ENCODE data around the gene CYP20A1.
"Not testable (repeated sequence)": the region's sequence is repeated elsewhere in the genome, so short reads cannot be mapped to it uniquely, and the experiment has no call there.

The CYP20A1 gene

DNA sequence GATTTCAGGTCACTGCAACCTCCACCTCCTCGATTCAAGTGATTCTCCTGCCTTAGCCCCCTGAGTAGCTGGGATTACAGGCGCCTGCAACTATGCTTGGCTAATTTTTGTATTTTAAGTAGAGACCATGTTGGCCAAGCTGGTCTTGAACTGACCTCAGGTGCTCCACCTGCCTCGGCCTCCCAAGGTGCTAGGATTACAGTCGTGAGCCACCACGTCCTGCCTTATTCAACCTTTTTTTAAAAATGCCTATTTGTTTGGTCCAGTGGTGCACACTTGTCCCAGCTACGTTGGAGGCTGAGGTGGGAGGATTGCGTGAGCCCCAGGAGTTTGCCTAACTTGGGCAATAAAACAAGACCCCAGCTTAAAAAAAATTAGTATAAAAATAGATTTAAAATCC, 43.3 kb downstream of the CYP20A1 start:
- no peak for DNase-seq (ENCODE audit: low spot score)

DNA sequence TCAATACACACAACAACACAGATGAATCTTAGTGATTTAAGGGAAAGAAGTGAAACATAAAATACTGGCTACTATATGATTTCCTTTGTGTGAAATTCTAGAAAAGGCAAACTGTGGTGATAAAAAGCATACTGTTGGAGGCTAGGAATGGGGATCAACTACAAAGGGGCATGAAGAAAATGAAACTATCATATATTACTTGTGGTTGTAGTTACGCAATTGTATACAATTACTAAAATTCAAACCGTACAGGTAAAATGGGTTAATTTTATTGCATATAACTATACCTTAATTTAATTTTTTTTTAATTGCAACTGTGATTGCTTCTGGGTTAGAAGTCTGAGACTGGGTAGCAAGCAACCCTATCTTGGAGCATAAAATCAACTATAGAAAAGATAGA, 47.7 kb downstream of the CYP20A1 start:
- DNase-seq (ENCODE audit: low spot score) = no peak

DNA sequence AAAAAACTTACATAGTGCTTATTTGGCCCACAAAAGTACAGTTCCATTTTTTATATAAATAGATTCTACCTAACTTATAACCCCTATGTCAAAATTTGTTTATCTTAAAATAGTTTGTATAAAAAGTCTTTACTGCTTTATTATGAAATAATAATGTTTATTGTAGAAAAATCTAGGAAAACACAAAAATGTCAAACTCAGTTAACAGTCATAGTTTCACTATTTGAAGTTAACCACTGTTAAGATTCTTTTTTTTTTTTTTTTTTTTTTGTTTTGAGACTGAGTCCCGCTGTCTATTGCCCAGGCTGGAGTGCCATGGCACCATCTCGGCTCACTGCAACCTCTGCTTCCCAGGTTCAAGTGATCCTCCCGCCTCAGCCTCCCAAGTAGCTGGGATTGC, 62.8 kb downstream of the CYP20A1 start:
- DNase-seq (ENCODE audit: low spot score) = no peak

DNA sequence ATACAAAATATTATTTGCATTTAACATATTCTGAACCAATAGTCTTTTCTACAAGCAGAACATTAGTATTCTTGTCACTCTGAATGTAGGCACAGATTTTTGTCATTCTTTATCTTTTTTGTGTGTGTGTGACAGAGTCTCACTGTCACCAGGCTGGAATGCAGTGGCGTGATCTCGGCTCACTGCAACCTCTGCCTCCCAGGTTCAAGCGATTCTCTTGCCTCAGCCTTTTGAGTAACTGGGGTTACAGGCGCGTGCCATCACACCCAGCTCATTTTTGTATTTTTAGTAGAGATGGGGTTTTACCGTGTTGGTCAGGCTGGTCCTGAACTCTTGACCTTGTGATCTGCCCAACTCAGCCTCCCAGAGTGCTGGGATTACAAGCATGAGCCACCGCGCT, 63.8 kb downstream of the CYP20A1 start:
- DNase-seq (ENCODE audit: low spot score) = not testable (repeated sequence)

DNA sequence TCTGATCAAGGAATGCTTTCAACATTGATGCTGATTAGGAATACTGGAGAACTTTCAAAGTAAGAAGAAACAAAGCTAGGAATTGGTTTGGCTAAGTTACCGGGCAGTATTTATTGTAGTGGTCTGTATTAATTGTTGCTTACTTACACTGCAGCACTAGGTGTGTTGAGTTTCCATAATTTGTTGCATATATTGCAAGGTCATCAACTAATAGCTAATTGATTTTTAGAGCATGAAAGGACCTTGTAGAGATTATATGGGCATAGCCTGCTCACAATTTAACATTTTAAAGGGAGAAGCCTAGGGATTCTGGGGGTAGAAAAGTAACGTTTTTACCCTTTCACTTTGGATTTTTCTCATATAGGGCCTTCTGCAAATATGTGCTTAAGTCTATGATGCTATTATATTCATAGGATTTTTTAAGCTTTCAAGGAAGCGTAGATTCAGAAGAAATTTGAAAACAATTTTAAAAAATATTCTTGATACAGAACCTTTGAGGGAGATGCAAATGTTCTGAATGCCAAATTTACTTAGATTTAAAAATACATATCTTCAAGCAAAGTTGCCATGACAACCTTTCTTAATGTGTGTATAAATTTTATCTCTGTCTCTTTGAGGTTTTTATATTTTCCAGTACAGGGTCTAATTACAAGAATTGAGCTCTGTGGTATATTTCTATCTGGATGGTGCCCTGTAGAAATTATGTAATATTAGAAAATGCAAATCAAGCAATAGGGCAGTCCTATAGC, 72.0 kb downstream of the CYP20A1 start:
- no peak for DNase-seq (ENCODE audit: low spot score)

DNA sequence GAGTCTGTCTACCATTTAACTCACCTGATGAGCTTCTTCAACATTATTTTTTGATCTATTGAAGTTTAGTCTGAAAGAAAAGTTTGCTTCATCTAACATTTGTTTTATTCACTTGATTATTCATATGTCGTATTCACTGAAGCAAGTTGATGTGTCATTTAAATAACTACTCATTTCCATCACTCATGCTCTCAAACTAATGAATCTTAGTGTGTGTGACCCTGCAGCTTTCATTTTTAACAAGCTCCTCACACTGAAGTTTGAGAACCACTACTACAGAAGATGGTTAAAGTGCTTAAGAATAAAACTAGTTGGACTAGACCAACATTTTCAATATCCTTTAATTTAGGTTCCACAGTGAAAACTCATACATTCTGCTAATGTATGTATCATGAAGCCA, 87.5 kb downstream of the CYP20A1 start:
- no peak for DNase-seq (ENCODE audit: low spot score)

DNA sequence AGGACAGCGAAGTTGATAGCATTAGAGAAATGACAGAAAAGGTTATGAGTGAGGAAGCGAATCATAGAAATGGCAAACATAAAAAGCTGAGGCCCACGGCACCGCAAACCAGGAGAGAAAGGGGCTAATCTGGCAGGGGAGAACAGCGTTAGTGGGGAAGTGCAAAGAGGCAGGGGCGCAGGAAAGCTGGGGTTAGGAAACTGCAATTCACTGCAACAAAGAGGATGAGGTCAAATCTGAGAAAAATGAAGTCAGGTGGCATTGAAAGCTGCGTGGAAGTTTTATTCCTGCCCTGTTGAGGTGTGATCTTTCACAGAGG, 88.7 kb downstream of the CYP20A1 start:
- no peak for DNase-seq (ENCODE audit: low spot score)

DNA sequence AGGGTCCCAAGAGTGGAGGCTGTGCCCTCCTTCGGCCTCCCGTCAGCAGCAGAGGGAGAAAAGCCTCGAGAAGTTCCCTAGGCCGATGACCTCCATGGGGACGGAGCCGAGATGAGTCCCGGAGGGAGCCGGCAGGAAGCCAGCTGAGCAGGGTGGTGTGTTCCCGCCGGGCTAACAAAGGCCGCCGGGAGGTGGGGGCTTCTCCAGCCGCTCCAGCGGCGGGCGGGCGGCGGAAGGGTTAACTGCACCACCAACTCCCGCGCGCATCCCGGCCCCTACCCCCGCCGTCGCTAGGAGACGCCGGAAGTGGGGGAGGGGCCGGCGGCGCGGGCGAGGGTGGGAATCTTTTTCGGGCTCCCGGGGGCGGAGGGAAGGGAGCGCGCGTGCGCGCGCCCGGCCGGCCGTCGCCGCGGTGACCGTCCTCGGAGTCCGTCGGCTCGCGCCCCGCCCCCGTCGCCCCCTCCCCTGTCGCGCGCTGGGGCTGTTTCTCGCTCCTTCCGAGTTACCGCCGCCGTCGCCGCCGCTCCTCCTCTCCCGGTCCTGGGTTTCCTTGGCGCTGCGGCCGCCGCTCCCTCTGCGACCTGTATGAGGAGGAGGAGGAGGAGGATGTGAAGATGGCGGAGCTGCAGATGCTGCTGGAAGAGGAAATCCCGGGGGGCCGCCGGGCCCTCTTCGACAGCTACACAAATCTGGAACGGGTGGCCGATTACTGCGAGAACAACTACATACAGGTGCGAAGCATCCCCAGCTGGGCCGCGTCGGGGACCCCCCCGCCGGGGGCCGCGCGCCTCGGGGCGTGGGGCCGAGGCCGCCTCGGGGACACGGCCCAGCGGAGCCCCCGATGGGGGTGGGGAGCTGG, 89.3 kb downstream of the CYP20A1 start, which contains the start of gene ABI2:
Gene ABI2, plus strand, starts transcription at position 494 of the 859 bp plus-strand sequence. Its CDS starts 121 bp downstream, at position 615.
- peak; percentile 99 for DNase-seq (ENCODE audit: low spot score)

DNA sequence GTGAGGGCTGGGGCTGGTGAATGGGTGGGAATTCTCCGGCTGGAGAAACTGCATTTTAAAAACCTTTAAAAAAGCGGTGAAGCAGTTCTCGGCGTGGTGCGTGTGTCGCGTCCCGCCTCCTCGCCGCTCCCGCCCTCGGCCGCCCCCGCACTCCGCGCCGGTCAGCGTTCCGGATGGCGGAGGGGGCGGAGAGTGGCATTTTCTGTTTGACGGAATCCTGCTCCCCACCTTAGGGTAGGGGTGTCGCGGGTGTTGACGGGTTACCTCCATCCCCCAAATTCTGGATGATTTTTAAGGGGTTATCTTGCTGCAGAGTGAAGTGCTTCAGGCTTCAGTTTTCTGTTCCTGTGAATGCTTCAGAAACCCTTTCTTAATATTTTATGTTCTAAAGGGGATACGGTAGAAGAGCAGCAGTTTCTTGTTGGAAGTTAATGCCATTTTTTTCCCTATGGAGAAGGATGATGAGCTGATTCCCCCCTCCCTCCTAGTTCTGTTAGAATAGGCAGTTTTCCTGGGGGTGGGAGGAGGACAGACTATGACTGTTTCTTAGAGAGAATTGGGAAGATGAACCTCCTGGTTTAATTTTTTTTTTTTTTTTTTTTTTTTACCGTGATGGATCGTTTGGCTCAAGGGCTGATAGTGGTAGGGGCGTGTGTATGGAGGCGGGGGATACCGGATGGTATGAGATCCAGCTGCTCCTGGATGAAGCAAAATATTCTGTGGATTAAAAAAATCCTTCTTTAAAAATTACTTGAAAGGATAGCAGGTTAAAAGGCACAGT, 90.1 kb downstream of the CYP20A1 start:
- DNase-seq (ENCODE audit: low spot score) = peak; percentile 76

DNA sequence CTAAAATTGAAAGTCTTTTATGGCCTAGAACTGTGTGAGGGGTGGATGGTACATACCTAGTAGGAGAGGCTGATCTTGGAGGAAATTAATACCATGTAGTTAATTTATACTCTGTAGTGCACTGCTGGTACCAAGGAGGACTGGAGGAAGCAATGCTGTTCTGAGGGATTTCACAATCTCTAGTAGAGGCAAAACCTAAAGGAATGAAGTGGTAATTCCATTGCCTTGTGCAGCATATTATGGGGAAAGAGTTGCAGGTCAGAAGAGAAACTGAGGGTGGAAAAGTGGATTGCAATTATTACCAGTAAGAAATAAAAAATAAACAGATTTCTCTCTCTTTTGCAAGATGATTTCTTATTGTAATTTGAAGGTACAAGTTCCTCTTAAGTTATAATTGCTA, 91.6 kb downstream of the CYP20A1 start:
- DNase-seq (ENCODE audit: low spot score) = peak; percentile 46

DNA sequence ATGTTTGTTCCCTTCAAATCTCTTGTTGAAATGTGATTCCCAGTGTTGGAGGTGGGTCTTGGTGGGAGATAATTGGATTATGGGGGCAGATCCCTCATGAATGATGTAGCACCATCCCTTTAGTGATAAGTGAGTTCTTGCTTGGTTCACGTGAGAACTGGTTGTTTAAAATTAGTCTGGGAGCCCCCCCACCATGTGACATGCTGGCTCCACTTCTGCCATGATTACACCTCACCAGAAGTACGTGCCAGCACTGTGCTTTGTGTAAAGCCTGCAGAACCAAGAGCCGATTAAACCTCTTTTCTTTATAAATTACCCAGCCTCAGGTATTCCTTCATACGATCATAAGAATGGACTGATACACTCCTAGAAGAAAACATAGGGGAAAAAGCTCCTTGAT, 99.5 kb downstream of the CYP20A1 start:
- no peak for DNase-seq (ENCODE audit: low spot score)

DNA sequence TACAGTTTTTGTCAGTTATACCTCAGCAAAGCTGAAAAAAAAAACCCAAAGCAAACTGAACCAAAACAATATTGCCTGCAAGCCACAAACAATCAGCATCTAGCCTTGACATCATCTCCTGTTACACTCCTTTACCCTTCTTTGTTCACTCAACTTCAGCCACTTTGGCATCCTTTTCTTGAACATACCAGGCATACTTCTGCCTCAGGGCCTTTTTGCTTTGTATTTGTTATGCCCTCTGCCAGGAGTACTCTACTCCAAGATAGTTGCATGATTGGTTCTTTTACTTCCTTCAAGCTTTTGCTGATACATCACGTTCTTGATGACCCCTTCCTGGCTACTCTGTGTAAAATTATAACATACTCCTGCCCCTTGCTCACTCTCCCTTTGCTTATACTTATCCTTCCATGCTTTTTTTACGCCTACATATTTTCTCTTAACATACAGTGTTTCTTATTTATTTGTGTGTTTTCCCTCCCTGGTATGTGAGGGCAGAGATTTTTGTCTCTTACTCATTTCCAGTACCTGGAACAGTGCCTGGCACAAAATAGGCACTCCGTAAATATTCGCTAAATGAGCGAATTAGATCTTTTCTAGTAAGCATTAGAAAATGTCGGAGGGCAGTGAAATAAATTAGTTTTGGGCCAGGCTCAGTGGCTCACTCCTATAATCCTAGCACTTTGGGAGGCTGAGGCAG, 102.1 kb downstream of the CYP20A1 start:
- peak; percentile 74 for DNase-seq (ENCODE audit: low spot score)

DNA sequence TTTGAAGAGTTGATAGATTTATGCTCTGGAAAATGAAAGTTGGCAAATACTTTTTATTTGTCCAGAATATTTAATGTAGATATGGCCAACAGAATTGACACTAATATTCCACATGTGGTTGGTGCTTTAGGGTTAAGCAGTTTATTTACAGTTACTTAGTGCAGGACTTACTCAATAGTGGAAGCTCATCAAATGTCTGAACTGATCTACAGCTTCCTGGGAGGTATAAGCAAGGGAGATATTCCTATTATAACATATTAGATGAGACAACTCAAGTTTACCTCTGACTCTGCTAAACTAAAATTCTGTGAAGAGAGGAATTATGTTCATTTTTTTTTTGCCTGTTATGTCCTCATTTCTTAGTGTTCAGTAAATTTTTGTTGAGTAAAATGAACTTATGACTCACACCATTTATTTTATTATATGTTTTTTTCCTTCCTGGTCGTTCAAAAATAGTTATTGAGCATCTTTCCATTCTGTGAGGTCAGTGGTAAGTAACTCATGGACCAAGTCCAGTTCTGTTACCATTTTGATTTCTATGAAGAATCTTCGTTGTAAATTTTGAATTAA, 103.0 kb downstream of the CYP20A1 start:
- no peak for DNase-seq (ENCODE audit: low spot score)

DNA sequence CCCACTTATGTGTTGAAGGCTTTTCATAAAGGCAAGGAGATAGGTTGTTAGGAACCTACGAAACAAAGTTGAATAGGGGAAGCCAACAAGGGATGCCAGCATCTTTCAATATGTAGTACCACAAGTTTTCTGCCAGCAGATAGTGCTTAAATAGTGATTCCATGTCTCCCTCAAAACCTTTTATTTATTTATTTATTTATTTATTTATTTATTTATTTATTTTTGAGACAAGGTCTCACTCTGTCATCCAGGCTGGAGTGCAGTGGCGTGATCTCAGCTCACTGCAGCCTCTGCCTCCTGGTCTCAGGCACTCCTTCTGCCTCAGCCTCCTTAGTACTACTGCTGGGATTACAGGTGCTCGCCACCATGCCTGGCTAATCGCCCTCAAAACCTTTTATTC, 103.6 kb downstream of the CYP20A1 start:
- DNase-seq (ENCODE audit: low spot score) = not testable (repeated sequence)

DNA sequence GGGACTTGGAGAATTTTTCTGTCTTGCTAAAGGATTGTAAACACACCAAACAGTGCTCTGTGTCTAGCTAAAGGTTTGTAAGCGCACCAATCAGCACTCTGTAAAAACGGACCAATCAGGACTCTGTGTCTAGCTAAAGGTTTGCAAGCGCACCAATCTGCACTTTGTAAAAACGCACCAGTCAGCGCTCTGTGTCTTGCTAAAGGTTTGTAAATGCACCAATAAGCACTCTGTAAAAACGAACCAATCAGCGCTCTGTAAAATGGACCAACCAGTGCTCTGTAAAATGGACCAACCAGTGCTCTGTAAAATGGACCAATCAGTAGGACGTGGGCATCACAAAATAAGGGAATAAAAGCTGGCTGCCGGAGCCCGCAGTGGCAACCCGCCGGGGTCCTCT, 105.8 kb downstream of the CYP20A1 start:
- DNase-seq (ENCODE audit: low spot score) = no peak

DNA sequence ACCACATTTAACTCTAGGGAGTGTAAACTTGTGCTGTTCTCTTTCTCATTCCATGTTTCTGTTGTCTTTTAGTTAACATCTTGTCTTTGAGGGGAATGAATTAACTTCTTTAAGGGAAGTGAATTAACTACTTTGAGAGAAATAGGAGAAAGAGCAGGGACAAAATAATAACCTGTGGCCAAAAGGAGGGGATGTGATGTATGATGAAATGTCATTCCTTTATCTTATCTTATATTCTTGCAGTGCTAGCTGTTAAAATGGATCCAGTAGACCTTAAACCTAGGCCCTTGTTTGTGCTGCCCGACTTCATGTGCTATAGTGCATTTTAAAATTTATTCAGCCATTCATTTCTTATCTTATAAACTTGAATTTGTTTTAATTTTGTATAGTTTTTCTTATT, 107.8 kb downstream of the CYP20A1 start:
- no peak for DNase-seq (ENCODE audit: low spot score)

DNA sequence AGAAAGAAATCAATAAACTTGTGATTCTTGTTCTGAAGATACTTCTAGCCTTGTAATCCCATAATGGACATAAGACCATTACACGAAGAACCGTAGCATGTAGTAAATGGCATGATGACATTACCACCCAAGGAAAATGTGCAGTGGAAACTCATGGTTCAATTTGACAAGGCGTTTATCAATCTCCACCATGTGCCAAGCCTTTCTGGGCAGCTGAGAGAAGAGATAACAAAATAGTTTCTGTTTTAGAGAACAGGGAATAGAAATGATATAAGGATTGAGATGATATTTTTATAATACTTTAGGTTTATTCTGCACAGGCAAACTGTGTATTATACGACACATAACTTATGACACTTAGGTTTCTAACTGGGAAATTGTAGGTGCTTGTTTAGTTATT, 108.6 kb downstream of the CYP20A1 start:
- DNase-seq (ENCODE audit: low spot score) = no peak

DNA sequence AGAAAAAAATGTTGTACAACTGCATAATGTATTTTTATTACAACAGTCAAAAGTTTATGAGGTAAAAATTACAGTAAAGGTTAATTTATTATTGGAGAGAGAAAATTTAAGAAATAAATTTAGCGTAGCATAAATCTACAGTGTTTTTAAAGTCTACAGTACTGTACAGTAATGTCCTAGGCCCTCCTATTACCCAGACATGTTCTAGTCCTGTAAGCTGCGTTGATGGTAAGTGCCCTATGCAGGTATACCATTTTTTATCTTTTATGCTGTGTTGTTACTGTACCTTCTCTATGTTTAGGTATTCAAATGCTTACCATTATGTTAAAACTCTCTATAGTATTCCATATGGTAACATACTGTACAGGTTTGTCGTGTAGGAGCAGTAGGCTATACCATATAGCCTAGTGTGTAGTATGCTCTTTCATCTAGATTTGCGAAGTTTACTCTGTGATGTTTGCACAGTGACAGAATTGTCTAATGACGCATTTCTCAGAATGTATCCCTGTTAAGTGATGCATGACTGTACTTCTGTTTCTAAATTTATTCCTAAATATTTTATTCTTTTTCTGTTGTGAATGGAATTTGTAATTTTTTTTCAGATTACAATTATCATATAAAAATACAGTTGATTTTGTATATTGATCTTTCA, 113.9 kb downstream of the CYP20A1 start:
- DNase-seq (ENCODE audit: low spot score) = no peak

DNA sequence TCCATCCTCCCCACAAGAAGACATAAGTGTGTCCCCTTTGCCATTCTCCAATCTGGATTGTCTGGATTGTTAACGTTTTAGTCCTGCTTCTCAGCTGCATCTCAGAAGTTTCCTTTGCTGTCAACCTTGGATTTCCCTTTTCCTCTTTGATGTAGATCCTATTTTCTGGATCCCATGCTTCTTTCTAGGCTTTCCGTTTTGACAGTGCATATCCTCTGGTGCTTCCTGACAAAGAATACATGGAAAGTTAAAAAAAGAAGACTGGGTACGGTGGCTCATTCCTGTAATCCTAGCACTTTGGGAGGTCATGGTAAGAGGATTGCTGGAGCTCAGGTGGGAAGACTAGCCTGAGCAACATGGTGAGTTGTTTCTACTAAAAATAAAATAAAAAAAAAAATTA, 116.1 kb downstream of the CYP20A1 start:
- no peak for DNase-seq (ENCODE audit: low spot score)

Measured in AG20443 (cell line).